OCI-LY3 (cell line): ENCODE data around the gene NDUFA6.

Source experiments
- CTCF ChIP-seq: fragments of 200-600, 300-600 bp; sonication (generic); IDR thresholded peaks from 2 replicates; pipeline ENCODE4 v1.5.1; 2014; ENCODE audit warnings: antibody characterized with exemption, low read length, low read depth
- EZH2phosphoT487 ChIP-seq: fragments of 200-600 bp; shearing (Covaris generic); IDR thresholded peaks from 2 replicates; pipeline ENCODE4 v1.6.1; 2018; ENCODE audit warnings: antibody characterized with exemption, mixed run types, low read depth

- TF ChIP-seq CTCF: no peak
- TF ChIP-seq EZH2phosphoT487: no peak
These were observed 41.9 kb upstream of the NDUFA6 start for GRCh38 chr22:42132457-42132856.
